Measurements from ENCODE around the gene CNOT11. TPM values are rescaled to one million over a fixed set of nuclear protein-coding genes. Genes with fewer than 3 reads are reported as not detected.

CNOT11 gene
- total and polyA plus RNA-seq, 2 of the 8 experiments (the other 6 are each of a cell fraction or from before 2014, with no cell fraction given), result 41.5 to 54.6 TPM

DNA sequence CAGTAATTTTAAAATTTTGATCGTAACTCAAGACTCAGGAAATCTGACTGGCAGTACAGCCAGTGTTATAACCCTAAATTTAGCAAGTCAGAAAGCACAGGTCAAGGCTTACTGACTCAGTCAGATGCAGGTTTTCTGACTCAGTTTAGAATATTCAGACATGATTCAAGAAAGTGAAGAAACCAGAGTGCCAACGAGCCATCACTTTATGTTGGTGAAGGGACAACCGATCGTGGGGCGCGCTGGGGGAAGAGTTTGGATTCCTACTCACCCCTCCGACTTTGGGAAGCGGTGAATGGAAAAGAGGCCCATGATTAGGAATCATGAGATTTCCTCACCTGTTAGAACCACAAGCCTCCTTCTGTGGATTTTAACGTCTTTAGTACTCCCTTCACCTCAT, 54.8 kb downstream of the CNOT11 start:
- peak overlapping the region in 3 of 4 experiments; percentile 44 to 60 (median 59); a peak in 5 of 7 replicates for H3K9ac ChIP-seq (replicated peaks in 1 of 4; ENCODE audit: extremely low read depth in 1 of 4, low read depth in 3 of 4, low read length in 3 of 4)

More for the DNA sequence above, 54.8 kb downstream of the CNOT11 start:
- H4K5ac ChIP-seq (ENCODE audit: insufficient read length, low read depth, low read length), result no peak overlapping the region
- no peak overlapping the region for H2BK12ac ChIP-seq (ENCODE audit: low read depth, low read length)
- peaks cover 5% of the 10 kb centered on the region for H3K79me1 ChIP-seq (ENCODE audit: low read depth, low read length)
- CTCF ChIA-PET (ENCODE audit: partially characterized antibody), result no interaction called here
- peaks cover 0 to 9% (median 0%) of the 10 kb centered on the region in 4 experiments; a peak in 3 of 7 replicates for H3K27me3 ChIP-seq (replicated peaks in 1 of 4; ENCODE audit: control insufficient read depth in 3 of 4, extremely low read depth in 1 of 4, insufficient read depth in 3 of 4, low read length in 3 of 4)
- no peaks in the 10 kb centered on the region for H3K9me3 ChIP-seq (ENCODE audit: insufficient read depth in 2 of 2, low read depth in 1 of 2, low read length in 1 of 2)
- peak overlapping the region; percentile 81 to 98 for H3K4me2 ChIP-seq (ENCODE audit: insufficient read depth in 1 of 2, low read depth in 2 of 2, low read length in 2 of 2)
- H3K4me3 ChIP-seq (ENCODE audit: extremely low read depth in 1 of 4, insufficient read depth in 2 of 4, low read depth in 3 of 4, low read length in 4 of 4), result peak overlapping the region; percentile 56 to 80 (median 72)
- FAIRE-seq (no peak), DNase-seq (ENCODE audit: low read depth in 1 of 2, low spot score in 2 of 2) (no peak)
- H3K14ac ChIP-seq (ENCODE audit: insufficient read length), result no peak overlapping the region
- H2AK5ac ChIP-seq (ENCODE audit: low read depth, low read length), result no peak overlapping the region
- H3K23me2 ChIP-seq (ENCODE audit: low read depth, low read length), result peaks cover 12% of the 10 kb centered on the region; the same call in 1 of the 2 replicates
- no peak overlapping the region for H4K91ac ChIP-seq (replicated peaks; ENCODE audit: insufficient read length, low read length)
- H3K27ac ChIP-seq (ENCODE audit: low read depth, low read length), result no peak overlapping the region
- POLR2A ChIA-PET (ENCODE audit: partially characterized antibody), result no interaction called here
- H4K20me1 ChIP-seq (replicated peaks in 1 of 2; ENCODE audit: control insufficient read depth in 1 of 2, insufficient read depth in 2 of 2, low read length in 2 of 2), result peaks cover 18% of the 10 kb centered on the region in 2 experiments
- H3K36me3 ChIP-seq (ENCODE audit: control insufficient read depth in 2 of 4, insufficient read depth in 4 of 4, low read length in 3 of 4), result peaks cover 0 to 5% (median 0%) of the 10 kb centered on the region in 4 experiments; a peak in 1 of 8 replicates
- no peak overlapping the region for H3K18ac ChIP-seq (ENCODE audit: extremely low read depth, low read length)
- H2BK20ac ChIP-seq (ENCODE audit: low read length), result no peak overlapping the region
- peaks cover 3 to 14% (median 5%) of the 10 kb centered on the region in 4 experiments for H3K4me1 ChIP-seq (replicated peaks in 1 of 4; ENCODE audit: control insufficient read depth in 3 of 4, insufficient read depth in 4 of 4, low read length in 3 of 4)
- H2BK15ac ChIP-seq (ENCODE audit: low read length), result no peak overlapping the region
- H3K23ac ChIP-seq (ENCODE audit: insufficient read length), result no peak overlapping the region
- H3K79me2 ChIP-seq (ENCODE audit: control insufficient read depth in 1 of 2, insufficient read depth in 2 of 2, low read length in 2 of 2), result peaks cover 0 to 54% of the 10 kb centered on the region in 2 experiments; a peak in 2 of 4 replicates
- H2AFZ ChIP-seq (ENCODE audit: low read length), result no peak overlapping the region
- TF ChIP-seq HDAC2 (IDR thresholded peaks at IDR 0.05; ENCODE audit: borderline replicate concordance in 1 of 2, low read depth in 2 of 2, low read length in 2 of 2) (no peak), E2F6 (IDR thresholded peaks at IDR 0.05) (no peak), TBP (IDR thresholded peaks at IDR 0.05; ENCODE audit: low read depth, low read length) (no peak), KDM4A (IDR thresholded peaks at IDR 0.05; ENCODE audit: low read depth, low read length, severe bottlenecking) (no peak), TAF7 (optimal IDR thresholded peaks at IDR 0.05; ENCODE audit: borderline replicate concordance, low read depth, low read length) (no peak), SIN3A (conservative IDR thresholded peaks at IDR 0.05 in 1 of 2, IDR thresholded peaks at IDR 0.05 in 1 of 2; ENCODE audit: low read depth in 1 of 2, low read length in 2 of 2) (0 out of 4 replicates have a peak, but pooled peaks of 1 of the 2 experiments have one; percentile 12)
- H4K8ac ChIP-seq (ENCODE audit: extremely low read depth, insufficient read depth, low read length), result 0 out of 2 replicates have a peak overlapping the region, but pooled peaks have one; percentile 57
- H3K56ac ChIP-seq (replicated peaks; ENCODE audit: insufficient read length, low read depth, low read length), result no peak overlapping the region
- WGBS, 2 experiments (ENCODE audit: extremely low coverage in 1 of 2, insufficient coverage in 1 of 2, insufficient read length in 1 of 2, insufficient replicate concordance in 2 of 2, low coverage in 1 of 2, low lambda C conversion rate in 2 of 2, missing lambda C conversion rate in 1 of 2), result 60% methylated on average over 9 of the region's 9 CpGs; no CpG with 5 or more reads in 1 of the 2 experiments
- H3K4ac ChIP-seq (replicated peaks; ENCODE audit: insufficient read length, low read depth, low read length), result peak overlapping the region; percentile 23
- H2BK5ac ChIP-seq (ENCODE audit: low read depth, low read length), result no peak overlapping the region
- no peak overlapping the region for H2BK120ac ChIP-seq (replicated peaks; ENCODE audit: low read depth, low read length)
